ENCODE results near the gene SSC5D. TPM values are rescaled to one million over a fixed set of nuclear protein-coding genes. Genes with fewer than 3 reads are reported as not detected.

Gene SSC5D
- total and polyA plus RNA-seq, 4 donors, result 0.08 to 1.0 (median 0.51) TPM

DNA sequence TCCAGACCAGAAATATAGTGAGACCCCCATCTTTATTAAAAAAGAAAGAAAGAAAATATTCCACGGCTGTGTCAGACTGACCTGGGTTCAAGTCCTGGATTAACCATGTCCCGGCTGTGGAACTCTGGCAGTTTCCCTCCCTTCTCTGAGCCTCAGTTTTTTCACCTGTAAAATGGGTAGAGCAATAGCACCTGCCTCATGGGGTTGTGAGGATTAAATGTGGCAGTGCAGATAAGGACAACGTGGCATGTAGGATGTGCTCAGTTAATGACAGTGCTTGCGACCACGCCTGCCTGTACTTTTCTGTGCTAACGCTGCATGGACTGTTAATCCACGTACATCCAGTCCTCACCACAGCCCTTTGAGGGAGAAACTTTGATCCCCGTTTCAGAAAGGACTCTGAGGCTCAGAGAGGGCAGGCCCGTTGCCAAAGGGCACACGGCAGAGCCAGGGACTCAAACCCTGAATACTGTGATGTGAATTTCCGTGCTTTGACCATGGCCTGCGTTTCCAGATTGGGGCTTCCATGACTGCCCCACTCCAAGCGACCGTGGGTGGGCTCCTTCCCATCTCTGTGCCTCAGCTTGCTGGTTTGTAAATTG, 32.6 kb downstream of the SSC5D start:
- Histone ChIP-seq H3K9ac (ENCODE audit: low read depth in 1 of 2, low read length in 2 of 2) (no peak overlapping the region), H3K9me3 (ENCODE audit: control insufficient read depth in 4 of 4, low read length in 3 of 4) (no peaks in the 10 kb centered on the region), H3K4me3 (ENCODE audit: low read depth in 1 of 3, low read length in 3 of 3) (no peak overlapping the region), H3K27me3 (ENCODE audit: control insufficient read depth in 4 of 4, insufficient read depth in 4 of 4, low read length in 3 of 4) (no peaks in the 10 kb centered on the region), H3K27ac (ENCODE audit: low read depth in 1 of 2, low read length in 2 of 2) (no peak overlapping the region), H3K4me1 (ENCODE audit: control insufficient read depth in 4 of 4, insufficient read depth in 4 of 4, low read length in 3 of 4) (peaks cover 0 to 4% (median 2%) of the 10 kb centered on the region in 4 donors), H3K36me3 (ENCODE audit: control insufficient read depth in 4 of 4, insufficient read depth in 3 of 4, low read depth in 1 of 4, low read length in 3 of 4) (no peaks in the 10 kb centered on the region)
- WGBS, result 71% methylated on average over 14 of the region's 14 CpGs
- no peak for DNase-seq (ENCODE audit: low spot score)
- TF ChIP-seq, protein P1, sequence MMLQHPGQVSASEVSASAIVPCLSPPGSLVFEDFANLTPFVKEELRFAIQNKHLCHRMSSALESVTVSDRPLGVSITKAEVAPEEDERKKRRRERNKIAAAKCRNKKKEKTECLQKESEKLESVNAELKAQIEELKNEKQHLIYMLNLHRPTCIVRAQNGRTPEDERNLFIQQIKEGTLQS (IDR thresholded peaks at IDR 0.05), result no peak

DNA sequence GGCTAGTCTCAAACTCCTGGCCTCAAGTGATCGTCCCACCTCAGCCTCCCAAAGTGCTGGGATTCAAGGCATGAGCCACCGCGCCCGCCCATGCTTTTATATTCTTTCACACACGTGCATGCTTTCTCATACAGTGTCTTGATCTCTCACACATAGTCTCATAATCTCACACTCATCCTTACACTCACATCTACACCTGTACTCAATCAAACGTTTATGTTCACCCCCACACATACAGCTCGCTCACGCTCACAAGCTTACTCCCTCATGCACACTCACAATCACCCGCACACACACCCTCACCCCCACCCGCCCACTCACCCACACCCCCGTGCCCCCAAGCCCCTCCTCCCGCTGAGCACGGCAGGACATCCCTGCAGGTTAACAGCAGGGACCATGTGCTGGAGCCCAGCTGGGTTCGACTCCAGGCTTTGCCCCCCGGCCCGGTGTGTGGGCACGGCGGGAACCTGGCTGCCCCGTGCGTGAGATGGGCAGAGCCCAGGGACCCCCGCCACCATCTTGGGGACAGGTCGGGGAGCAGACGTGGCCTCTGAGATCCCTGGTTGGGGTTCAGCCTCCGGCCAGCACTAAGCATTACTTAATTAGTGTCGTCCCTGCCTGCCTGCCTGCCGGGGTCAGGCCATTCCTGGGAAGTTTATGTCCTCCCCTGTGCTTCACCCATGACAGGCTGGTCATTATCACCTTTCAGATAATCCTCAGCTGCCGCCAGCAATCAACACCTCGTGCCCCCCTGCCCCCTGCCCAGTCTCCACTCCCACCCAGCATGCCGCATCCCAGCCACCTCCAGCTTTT, 37.3 kb downstream of the SSC5D start:
- no peak for TF ChIP-seq HNF4A (conservative IDR thresholded peaks at IDR 0.05)
- TF ChIP-seq, protein P2, sequence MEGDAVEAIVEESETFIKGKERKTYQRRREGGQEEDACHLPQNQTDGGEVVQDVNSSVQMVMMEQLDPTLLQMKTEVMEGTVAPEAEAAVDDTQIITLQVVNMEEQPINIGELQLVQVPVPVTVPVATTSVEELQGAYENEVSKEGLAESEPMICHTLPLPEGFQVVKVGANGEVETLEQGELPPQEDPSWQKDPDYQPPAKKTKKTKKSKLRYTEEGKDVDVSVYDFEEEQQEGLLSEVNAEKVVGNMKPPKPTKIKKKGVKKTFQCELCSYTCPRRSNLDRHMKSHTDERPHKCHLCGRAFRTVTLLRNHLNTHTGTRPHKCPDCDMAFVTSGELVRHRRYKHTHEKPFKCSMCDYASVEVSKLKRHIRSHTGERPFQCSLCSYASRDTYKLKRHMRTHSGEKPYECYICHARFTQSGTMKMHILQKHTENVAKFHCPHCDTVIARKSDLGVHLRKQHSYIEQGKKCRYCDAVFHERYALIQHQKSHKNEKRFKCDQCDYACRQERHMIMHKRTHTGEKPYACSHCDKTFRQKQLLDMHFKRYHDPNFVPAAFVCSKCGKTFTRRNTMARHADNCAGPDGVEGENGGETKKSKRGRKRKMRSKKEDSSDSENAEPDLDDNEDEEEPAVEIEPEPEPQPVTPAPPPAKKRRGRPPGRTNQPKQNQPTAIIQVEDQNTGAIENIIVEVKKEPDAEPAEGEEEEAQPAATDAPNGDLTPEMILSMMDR (IDR thresholded peaks at IDR 0.05; ENCODE audit: low read depth, low read length, missing input control), result no peak
- TF ChIP-seq FOXA2 (IDR thresholded peaks at IDR 0.05), result no peak
- no peak for TF ChIP-seq FOXA1 (IDR thresholded peaks at IDR 0.05)
- TF ChIP-seq, protein P3, sequence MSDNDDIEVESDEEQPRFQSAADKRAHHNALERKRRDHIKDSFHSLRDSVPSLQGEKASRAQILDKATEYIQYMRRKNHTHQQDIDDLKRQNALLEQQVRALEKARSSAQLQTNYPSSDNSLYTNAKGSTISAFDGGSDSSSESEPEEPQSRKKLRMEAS (IDR thresholded peaks at IDR 0.05), result no peak
- TF ChIP-seq YY1 (IDR thresholded peaks at IDR 0.05), result no peak
- no peak for TF ChIP-seq NR2F2 (IDR thresholded peaks at IDR 0.05)
- TF ChIP-seq, protein P4, sequence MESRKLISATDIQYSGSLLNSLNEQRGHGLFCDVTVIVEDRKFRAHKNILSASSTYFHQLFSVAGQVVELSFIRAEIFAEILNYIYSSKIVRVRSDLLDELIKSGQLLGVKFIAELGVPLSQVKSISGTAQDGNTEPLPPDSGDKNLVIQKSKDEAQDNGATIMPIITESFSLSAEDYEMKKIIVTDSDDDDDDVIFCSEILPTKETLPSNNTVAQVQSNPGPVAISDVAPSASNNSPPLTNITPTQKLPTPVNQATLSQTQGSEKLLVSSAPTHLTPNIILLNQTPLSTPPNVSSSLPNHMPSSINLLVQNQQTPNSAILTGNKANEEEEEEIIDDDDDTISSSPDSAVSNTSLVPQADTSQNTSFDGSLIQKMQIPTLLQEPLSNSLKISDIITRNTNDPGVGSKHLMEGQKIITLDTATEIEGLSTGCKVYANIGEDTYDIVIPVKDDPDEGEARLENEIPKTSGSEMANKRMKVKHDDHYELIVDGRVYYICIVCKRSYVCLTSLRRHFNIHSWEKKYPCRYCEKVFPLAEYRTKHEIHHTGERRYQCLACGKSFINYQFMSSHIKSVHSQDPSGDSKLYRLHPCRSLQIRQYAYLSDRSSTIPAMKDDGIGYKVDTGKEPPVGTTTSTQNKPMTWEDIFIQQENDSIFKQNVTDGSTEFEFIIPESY (IDR thresholded peaks at IDR 0.05), result no peak
- TF ChIP-seq RXRA (IDR thresholded peaks at IDR 0.05), result no peak
- no peak for TF ChIP-seq JUND (IDR thresholded peaks at IDR 0.05)
- TF ChIP-seq TAF1 (conservative IDR thresholded peaks at IDR 0.05), result no peak
- no peak for TF ChIP-seq GABPA (IDR thresholded peaks at IDR 0.05 in 1 of 2, conservative IDR thresholded peaks at IDR 0.05 in 1 of 2)
- TF ChIP-seq SP1 (IDR thresholded peaks at IDR 0.05), result no peak
- TF ChIP-seq, protein P5, sequence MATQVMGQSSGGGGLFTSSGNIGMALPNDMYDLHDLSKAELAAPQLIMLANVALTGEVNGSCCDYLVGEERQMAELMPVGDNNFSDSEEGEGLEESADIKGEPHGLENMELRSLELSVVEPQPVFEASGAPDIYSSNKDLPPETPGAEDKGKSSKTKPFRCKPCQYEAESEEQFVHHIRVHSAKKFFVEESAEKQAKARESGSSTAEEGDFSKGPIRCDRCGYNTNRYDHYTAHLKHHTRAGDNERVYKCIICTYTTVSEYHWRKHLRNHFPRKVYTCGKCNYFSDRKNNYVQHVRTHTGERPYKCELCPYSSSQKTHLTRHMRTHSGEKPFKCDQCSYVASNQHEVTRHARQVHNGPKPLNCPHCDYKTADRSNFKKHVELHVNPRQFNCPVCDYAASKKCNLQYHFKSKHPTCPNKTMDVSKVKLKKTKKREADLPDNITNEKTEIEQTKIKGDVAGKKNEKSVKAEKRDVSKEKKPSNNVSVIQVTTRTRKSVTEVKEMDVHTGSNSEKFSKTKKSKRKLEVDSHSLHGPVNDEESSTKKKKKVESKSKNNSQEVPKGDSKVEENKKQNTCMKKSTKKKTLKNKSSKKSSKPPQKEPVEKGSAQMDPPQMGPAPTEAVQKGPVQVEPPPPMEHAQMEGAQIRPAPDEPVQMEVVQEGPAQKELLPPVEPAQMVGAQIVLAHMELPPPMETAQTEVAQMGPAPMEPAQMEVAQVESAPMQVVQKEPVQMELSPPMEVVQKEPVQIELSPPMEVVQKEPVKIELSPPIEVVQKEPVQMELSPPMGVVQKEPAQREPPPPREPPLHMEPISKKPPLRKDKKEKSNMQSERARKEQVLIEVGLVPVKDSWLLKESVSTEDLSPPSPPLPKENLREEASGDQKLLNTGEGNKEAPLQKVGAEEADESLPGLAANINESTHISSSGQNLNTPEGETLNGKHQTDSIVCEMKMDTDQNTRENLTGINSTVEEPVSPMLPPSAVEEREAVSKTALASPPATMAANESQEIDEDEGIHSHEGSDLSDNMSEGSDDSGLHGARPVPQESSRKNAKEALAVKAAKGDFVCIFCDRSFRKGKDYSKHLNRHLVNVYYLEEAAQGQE (IDR thresholded peaks at IDR 0.05), result no peak
- TF ChIP-seq RAD21 (IDR thresholded peaks at IDR 0.05), result no peak
- no peak for TF ChIP-seq HNF4G (IDR thresholded peaks at IDR 0.05)
- TF ChIP-seq, protein P1 (IDR thresholded peaks at IDR 0.05), result no peak
- no peak for TF ChIP-seq EGR1 (IDR thresholded peaks at IDR 0.05; ENCODE audit: low read depth in 2 of 2)
- no peaks in the 10 kb centered on the region for H3K9me3 ChIP-seq (ENCODE audit: control insufficient read depth in 4 of 4, low read length in 3 of 4)
- H3K36me3 ChIP-seq (ENCODE audit: control insufficient read depth in 4 of 4, insufficient read depth in 3 of 4, low read depth in 1 of 4, low read length in 3 of 4), result no peaks in the 10 kb centered on the region
- no peaks in the 10 kb centered on the region for H3K27me3 ChIP-seq (ENCODE audit: control insufficient read depth in 4 of 4, insufficient read depth in 4 of 4, low read length in 3 of 4)
- no peak overlapping the region for H3K4me3 ChIP-seq (ENCODE audit: low read depth in 1 of 3, low read length in 3 of 3)
- H3K27ac ChIP-seq (ENCODE audit: low read depth in 1 of 2, low read length in 2 of 2), result no peak overlapping the region
- peaks cover 0 to 10% (median 5%) of the 10 kb centered on the region in 4 donors for H3K4me1 ChIP-seq (ENCODE audit: control insufficient read depth in 4 of 4, insufficient read depth in 4 of 4, low read length in 3 of 4)
- DNase-seq (ENCODE audit: low spot score), result no peak
- no peak overlapping the region for H3K9ac ChIP-seq (ENCODE audit: low read depth in 1 of 2, low read length in 2 of 2)
- WGBS, result 42% methylated on average over 29 of the region's 29 CpGs

Data from liver (tissue), 9 donors.